GM21381 (cell line): ENCODE measurements around the gene XYLT2.

Experiments used
- ATAC-seq: cut with Tn5 transposase; IDR thresholded peaks from one replicate; pipeline ENCODE4 v1.9.1; 2021; ENCODE audit warnings: mild to moderate bottlenecking, moderate library complexity; ENCODE audit not compliant: unreplicated experiment

Gene XYLT2

DNA sequence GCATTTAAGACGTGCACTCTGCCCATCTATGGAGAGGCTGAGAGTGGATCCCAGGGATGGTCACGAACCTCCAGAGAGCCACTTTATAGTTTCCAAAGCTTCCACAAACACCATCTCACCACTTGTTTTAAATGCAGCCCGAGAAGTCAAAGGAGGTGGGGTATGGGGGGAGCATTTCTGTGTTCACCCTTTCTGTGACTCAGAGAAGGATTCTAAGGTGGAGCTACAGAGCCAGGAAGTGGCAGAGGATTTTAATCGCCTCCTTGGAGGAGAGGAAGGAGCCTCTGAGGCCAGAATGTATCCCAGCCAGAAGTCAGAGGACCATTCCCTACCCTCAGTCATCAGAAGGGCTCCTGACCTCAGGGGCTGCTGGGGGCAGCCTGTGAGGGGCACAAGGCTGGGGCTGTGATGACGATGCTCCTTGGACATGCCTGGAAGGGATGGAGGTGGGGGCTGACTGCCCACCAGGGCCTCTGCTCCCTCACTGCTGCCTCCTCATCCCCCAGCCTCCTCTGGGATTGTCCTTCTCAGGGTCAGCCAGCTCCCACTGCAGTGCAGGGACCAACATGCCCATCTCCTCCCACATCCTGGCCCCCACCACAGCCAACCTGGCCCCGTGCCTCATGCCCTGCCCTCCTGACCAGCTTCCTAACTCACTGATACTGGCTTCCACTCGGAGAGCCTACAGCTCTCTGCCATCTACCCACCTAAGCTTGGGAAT, 2.8 kb downstream of the XYLT2 start:
- ATAC-seq = no peak

DNA sequence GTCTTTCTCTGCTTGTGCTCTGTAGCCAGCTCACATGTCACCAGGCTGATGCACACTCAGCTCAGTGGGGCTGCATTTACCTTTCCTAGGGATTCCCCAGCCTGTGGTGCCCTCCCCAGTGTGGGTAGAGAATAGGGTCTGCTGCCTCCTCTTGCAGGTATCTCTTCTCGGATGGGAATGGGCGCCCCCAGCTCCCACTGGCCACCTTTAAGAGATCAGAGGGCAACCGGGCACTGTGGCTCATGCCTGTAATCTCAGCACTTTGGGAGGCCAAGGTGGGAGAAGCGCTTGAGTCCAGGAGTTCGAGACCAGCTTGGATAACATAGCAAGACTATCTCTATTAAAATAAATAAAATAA, 3.3 kb downstream of the XYLT2 start:
- ATAC-seq = no peak

DNA sequence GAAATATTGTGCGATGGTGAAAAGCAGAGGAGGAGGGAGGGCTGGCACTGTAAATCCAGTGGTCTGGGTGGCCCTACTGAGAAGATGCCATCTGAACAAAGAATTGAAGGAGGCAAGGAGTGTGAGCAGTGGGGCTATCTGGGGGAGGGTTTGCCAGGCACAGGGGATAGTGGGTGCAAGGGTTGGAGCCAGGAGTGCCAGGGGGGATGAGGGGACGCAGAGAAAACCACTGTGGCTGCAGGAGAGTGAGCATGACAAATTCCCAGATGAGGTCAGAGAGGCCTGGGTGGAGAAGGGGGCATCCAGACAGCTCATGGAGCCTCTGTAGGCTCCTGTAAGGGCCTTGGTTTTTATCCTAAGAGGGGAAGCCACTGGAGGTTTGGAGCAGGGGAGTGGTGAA, 4.8 kb downstream of the XYLT2 start:
- no peak for ATAC-seq

DNA sequence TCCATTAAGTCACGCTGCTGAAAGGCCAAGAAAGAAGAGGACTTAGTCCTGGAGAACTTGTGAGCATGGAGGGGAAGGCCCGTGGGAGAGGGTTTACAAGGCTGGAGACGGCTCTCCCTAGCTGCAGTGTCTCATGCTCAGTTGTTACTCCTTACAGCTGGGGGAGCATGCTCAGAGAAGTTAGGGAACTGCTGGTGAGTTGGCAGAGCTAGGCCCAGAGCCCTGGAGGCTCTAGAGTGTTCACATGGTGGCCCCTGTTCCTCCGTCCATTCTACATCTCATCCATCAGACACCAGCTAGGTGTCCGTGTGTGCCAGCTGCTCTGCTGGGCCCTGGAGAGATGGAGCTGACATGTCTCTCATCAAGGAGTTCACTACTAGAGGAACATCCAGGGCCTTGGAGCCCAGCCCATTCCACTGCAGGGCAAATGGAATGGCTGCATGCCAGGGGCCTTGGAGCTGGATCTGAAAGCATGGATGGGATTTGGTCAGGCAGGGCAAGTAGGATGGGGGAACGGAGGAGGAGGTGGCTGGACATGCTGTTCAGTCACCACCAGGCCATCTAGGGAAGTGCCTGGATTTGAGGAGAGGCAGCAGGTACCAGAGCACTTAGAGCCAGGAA, 6.3 kb downstream of the XYLT2 start:
- ATAC-seq = no peak

DNA sequence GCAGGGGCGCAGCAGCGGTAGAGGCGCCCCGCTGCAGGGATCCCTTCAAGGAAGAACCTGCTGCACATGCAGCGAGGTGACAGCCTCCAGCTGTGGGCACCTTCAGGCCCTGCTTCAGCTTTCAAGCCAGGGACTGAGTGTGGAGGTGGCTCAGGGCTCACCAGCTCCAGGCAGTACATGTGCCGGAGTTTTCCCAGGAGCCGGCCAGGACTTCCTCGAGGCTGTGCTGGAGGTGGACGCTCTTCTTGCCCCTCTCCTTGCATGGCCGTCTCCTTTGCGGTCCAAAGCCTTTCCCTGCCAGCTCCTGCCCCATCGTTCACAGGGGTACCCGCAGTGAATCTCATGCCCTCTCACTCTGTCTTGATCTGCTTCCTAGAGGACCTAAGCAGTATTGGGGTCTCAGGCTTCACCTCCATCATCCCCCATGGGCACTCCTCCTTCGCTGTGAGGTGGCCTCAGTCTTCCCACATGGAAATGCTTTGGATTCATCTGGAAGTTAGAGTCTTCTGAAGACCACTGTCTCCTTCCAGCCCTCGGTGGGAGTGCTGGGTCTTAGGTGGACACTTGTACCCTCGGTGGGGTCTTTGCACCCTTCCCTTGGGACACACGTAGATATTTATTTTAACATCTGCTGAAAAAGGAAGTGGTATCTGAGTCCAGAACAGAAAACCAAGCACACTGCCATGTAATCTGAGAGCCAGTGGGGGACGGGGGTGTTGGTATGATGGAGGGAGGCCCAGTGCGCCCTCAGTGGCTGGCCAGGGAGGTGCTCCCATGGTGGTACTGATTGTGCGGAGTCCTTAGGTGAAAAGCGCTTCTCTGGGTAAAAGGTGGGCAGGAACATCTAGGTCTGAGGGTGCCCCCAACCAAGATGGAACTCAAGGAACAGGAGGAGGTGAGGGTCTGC, 7.0 kb downstream of the XYLT2 start:
- no peak for ATAC-seq

DNA sequence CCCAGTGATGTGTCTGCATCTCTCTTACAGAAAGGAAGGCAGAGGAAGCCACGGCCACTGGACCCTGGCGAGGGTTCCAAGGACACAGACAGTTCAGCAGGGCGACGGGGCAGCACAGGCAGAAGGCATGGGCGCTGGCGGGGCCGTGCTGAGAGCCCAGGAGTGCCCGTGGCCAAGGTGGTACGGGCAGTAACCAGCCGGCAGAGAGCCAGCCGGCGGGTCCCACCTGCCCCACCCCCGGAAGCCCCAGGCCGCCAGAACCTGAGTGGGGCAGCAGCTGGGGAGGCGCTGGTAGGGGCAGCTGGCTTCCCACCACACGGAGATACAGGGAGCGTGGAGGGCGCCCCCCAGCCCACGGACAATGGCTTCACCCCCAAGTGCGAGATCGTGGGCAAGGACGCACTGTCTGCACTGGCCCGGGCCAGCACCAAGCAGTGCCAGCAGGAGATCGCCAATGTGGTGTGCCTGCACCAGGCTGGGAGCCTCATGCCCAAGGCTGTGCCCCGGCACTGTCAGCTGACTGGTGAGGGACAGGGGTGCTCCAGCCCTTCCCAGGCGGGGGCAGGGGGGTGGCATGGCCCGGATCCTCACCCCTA, 7.8 kb downstream of the XYLT2 start:
- no peak for ATAC-seq

DNA sequence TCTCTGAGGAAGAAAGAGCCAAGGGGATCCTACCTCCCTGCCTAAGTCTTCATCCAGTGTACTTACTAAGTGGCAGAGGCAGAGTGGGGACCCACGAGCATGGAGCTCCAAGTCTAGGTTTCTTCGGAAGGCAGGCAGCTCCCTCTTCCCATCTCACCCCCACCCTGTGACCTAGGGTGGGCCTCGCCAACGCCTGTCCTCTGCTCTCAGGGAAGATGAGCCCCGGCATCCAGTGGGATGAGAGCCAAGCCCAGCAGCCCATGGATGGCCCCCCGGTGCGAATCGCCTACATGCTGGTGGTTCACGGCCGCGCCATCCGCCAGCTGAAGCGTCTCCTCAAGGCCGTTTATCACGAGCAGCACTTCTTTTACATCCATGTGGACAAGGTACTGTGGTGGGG, 8.3 kb downstream of the XYLT2 start:
- no peak for ATAC-seq

DNA sequence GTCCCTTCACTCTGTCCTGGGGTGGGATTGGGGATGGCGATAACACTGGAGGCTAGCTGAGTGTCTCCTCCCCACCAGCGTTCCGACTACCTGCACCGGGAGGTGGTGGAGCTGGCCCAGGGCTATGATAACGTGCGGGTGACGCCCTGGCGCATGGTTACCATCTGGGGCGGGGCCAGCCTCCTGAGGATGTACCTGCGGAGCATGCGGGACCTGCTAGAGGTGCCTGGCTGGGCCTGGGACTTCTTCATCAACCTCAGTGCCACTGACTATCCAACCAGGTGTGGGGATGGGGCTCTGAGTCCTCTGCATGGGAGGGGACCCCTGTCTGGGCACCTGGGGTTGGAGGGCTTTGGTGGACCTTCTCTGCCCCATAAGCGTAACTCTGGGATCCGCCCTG, 8.8 kb downstream of the XYLT2 start:
- ATAC-seq = no peak

DNA sequence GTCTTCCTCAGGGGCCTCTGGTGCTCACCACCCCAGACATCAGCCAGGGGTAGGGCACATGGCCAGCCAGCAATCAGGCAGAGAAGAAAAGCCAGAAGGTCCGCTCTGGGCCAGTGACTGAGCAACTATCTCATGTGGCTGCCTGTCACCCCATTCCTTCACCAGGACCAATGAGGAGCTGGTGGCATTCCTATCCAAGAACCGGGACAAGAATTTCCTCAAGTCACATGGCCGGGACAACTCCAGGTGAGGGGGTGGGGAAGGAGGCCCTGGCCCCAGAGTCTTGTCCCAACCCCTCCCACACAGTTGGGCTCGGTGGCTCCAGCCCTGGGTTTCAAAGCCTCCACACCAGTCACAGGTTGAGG, 9.4 kb downstream of the XYLT2 start:
- no peak for ATAC-seq

DNA sequence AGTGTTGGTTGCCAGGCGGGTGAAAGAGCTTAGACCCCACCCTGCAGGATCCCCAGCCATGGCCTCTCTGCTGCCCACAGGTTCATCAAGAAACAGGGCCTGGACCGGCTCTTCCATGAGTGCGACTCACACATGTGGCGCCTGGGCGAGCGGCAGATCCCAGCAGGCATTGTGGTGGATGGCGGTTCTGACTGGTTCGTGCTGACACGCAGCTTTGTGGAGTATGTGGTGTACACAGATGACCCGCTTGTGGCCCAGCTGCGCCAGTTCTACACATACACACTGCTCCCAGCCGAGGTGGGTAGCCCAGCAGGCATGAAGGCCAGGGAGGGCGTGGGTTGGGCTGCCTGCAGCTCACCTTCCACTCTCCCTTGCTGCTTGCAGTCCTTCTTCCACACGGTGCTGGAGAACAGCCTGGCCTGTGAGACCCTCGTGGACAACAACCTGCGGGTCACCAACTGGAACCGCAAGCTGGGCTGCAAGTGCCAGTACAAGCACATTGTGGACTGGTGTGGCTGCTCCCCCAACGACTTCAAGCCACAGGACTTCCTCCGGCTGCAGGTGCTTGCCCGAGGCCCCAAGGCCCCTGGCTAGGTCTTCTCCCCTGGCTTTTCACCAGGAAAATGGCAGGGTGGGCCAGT, 9.9 kb downstream of the XYLT2 start:
- no peak for ATAC-seq

DNA sequence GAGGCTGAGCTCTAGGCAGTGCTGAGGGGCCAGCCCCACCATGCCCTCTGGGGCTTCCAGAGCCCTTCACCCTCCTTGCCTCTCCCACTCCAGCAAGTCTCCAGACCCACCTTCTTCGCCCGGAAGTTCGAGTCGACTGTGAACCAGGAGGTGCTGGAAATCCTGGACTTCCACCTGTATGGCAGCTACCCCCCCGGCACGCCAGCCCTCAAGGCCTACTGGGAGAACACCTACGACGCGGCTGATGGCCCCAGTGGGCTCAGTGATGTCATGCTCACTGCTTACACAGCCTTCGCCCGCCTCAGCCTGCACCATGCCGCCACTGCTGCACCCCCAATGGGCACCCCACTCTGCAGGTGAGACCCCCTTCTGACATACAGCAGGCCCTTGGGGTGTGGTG, 10.5 kb downstream of the XYLT2 start:
- no peak for ATAC-seq

DNA sequence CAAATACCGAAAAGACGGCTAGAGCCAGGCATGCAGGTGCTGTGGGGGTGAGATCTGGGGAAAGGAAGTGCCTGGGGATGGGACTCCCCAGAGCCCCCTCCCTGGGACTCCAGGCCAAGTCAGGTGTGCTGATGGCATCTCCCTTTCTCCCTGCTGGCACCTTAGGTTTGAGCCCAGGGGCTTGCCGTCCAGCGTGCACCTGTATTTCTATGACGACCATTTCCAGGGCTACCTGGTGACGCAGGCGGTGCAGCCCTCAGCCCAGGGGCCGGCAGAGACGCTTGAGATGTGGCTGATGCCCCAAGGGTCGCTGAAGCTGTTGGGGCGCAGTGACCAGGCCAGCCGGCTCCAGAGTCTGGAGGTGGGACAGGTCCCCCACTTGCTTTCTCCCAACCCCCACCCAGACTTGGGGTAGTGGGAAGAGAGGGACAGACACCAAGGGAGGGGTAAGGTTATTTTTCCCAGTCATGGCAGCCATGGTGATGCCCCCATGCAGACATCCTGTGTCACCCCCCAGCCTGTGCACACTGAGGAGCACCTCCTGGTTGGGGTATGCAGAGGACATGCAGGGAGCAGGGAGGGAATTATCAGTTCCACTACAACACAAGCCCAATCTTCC, 11.1 kb downstream of the XYLT2 start:
- ATAC-seq = no peak

DNA sequence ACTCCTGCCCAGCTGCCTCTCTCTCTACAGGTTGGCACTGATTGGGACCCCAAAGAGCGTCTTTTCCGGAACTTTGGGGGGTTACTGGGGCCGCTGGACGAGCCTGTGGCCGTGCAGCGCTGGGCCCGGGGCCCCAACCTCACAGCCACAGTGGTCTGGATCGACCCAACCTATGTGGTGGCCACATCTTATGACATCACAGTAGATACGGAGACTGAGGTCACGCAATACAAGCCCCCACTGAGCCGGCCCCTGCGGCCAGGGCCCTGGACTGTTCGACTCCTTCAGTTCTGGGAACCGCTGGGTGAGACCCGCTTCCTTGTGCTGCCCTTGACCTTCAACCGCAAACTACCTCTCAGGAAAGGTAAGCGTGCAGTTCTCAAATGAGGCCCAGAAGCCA, 12.3 kb downstream of the XYLT2 start:
- no peak for ATAC-seq

DNA sequence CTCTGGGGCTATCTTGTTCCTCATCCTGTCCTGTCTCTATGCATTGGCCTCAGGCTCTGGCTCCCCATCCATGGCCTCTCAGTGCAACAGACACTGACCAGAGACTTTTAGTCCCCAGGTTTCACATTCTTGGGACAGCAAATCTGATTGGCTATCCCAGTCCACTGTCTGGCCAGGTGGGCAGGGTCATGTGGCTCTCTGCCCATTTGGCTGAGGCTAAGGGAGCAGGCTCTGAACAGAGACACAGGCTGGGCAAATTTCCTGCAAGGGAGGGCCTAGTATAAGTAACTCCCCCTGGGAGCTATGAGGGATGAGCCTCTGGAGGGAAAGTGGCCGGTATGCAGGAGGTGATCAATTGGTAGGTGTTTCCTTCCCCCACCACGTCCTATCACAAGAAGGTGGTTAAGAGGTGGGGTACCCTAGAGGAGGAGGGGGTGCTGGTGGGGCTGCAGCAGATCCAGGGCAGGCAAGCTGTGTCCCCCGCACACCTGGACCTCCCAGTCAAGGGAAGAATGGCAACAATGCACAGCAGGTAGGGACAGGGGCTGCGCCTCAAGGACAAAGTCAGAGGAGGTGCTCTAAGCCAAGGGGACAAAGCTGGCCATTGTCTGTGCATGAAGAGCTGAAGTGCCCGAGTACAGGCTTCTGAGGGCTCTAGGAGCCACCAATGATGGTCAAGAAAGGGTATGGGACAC, 13.2 kb downstream of the XYLT2 start:
- no peak for ATAC-seq

DNA sequence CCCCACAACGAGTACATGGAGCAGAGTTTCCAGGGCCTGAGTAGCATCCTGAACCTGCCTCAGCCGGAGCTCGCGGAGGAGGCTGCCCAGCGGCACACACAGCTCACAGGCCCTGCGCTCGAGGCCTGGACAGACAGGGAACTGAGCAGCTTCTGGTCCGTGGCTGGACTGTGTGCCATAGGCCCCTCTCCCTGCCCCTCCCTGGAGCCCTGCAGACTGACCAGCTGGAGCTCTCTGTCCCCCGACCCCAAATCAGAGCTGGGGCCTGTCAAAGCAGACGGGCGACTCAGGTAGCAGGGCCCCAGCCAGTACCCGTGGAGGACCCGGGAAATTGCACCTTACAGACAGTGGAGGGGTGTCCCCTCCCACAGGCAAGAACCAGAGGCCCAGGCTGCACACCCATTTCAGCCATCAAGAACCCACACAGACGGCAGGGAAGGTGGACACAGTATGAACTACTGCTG, 14.1 kb downstream of the XYLT2 start:
- no peak for ATAC-seq

DNA sequence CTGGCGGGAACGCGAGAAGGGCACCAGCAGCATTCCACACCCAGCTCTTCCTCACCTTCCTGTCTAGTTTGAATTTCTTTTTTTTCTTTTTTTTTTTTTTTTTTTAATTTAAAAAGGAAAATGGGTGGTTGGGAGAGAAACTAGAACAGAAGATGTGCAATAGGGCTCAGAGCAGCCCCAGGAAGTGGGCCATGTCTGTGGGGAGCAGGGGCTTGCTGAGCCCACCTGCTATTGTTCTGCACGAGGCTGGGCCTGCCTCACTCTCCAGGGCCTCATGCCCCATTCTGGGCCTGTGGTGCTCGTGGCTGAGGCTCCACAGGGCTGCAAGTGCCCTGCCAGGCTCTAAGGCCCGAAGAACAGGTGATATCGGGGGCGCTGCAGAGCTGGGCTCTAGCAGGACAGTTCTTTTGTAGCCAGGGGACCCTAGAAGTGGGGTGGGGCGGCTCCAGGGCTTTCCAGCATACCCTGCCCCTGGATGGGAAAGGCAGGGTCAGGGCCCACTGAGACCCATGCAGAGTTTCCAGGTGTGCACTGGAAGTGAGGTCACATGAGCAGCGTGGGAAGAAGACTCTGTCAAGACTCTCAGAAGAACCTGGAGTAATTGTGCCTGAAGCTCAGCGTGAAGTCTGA, 14.7 kb downstream of the XYLT2 start:
- ATAC-seq = no peak

DNA sequence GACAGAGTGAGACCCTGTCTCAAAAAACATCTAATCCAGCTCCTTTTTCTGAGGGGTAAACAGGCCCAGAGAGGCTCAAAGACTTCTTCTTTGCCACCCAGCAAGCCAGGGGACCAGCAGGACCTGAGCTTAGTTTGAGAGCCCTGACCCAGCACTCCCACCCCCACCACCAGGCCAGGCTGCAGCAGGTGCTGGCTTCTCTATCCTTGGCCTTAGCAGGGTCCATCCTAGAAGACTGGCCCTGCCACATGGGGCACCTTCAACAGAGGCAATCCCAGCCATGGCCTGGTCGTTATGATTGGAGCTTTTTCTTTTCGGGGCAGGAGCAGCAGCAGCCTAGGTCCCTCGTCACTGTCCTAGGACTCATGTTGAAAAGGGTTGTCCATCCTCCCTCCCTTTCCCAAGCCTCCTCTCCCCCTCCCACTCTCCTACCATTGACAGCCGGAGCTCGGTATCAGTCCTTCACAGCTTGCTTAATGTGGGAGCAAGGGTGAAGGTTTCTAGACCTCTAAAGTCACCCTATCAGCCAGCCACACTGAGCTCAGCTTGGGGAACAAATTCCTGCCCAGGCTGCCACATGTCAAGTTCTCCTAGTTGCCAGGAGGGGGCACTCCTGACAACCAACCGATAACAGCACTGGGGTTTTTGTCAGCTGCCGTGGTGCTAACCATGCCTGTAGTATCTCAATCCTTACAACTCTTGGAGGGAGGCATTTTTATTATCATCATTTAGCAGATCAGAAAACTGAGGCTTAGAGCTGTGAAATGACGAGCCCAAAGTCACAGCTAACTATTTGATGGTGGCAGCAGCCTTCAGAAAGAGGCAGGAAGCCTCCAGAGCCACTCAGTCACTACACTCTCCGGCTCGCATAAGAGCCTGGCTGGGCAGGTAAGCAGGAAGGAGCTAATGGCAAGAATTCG, 15.9 kb downstream of the XYLT2 start:
- ATAC-seq = no peak

DNA sequence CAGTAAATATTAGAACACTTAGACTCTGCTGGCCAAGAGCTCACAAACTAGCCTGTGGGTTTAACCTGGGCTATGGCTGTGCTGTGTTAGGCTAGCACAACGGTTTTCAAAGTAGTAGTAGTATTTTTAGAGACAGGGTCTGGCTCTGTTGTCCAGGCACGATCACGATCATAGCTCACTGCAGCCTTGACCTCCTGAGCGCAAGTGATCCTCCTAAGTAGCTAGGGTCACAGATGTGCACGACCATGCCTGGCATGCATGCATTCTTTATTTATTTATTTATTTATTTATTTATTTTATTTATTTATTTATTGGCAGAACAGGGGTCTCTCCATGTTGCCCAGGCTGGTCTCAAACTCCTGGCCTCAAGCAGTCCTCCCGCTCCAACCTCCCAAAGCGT, 16.7 kb downstream of the XYLT2 start:
- no peak for ATAC-seq
